Gastrocnemius medialis (tissue), 4 donors: ENCODE measurements around the gene WDR86. TPM values are rescaled to one million over a fixed set of nuclear protein-coding genes. Genes with fewer than 3 reads are reported as not detected.
A peak's percentile ranks its signal among the peaks of the same experiment; 100 is the strongest.

Experiments
- ATAC-seq, 2 donors: fragments of 150-250 bp; one replicate each; pipeline ENCODE4 v1.9.1; 2016
- DNase-seq, 2 donors: peaks; one replicate each; pipeline ENCODE4 v3.0.0-alpha.2; 2019
- H3K27ac ChIP-seq, 4 donors: fragments of 200-600 bp; sonication (generic); 1 replicate in 1 of 4; 2 replicates in 3 of 4; pipeline ENCODE4 v1.5.1; 2016 to 2018; ENCODE audit warnings: mild to moderate bottlenecking in 2 of 4, moderate library complexity in 1 of 4
- H3K27me3 ChIP-seq, 3 donors: fragments of 200-600 bp; sonication (generic) in 2 of 3; 1 replicate in 1 of 3; 2 replicates in 2 of 3; pipeline versions ENCODE4 v1.5.1 to v1.6.0; 2016 to 2019; ENCODE audit warnings: mild to moderate bottlenecking in 1 of 3, moderate library complexity in 1 of 3
- H3K36me3 ChIP-seq, 2 donors: fragments of 200-600 bp; sonication (generic) in 1 of 2; one replicate each; pipeline ENCODE4 v1.5.1; 2017 to 2018
- H3K4me1 ChIP-seq, 2 donors: fragments of 200-600 bp; sonication (generic) in 1 of 2; one replicate each; pipeline ENCODE4 v1.5.1; 2016 to 2017; ENCODE audit warnings: mild to moderate bottlenecking in 2 of 2
- H3K4me3 ChIP-seq, 4 donors: fragments of 200-600 bp; sonication (generic) in 3 of 4; 1 replicate in 1 of 4; 2 replicates in 3 of 4; pipeline ENCODE4 v1.5.1; 2016 to 2019; ENCODE audit warnings: mild to moderate bottlenecking in 2 of 4
- H3K9me3 ChIP-seq, 3 donors: fragments of 200-600 bp; sonication (generic) in 2 of 3; 1 replicate in 1 of 3; 2 replicates in 2 of 3; pipeline ENCODE4 v1.5.1; 2016 to 2019
- CTCF ChIP-seq, 5 experiments: fragments of 450-650 bp in 3 of 5; fragments of 200-600 bp in 2 of 5; sonication (generic) in 2 of 5; IDR thresholded peaks in 4 of 5; conservative IDR thresholded peaks in 1 of 5; 1 replicate in 4 of 5; 2 replicates in 1 of 5; pipeline ENCODE4 v1.5.1; 2016 to 2019; ENCODE audit warnings: antibody characterized with exemption in 5 of 5, mild to moderate bottlenecking in 3 of 5, moderate library complexity in 3 of 5
- POLR2A ChIP-seq, 2 donors: fragments of 450-650 bp; IDR thresholded peaks; one replicate each; pipeline ENCODE4 v1.6.1; 2017; ENCODE audit warnings: antibody characterized with exemption in 2 of 2, mild to moderate bottlenecking in 2 of 2, moderate library complexity in 2 of 2
- in situ Hi-C, 4 donors: fragments of 200-750 bp; cut with MboI; loops; one replicate each; pipeline versions ENCODE4 v1.15.0 to v1.8.0; 2017; ENCODE audit warnings: low sequenced_read_pairs in 4 of 4
- intact Hi-C: fragments of 100-400 bp; cut with DNase I; formaldehyde crosslinking; loops from one replicate; pipeline ENCODE4 v1.15.1; 2023; ENCODE audit warnings: low total_unique reads
- total RNA-seq, 4 donors: library from RNA; depleted of rRNA; stranded (reverse); fragments of >200 nt; gene quantifications; one replicate each; pipeline versions ENCODE4 v1.1.0 to v1.2.3, GENCODE V29; 2016

WDR86 gene
- total RNA-seq, 4 donors from 2014 or later = 0.13 to 0.31 TPM; not detected in 2

- Histone ChIP-seq H3K27me3 (no peaks in the 10 kb centered on the region), H3K4me1 (peaks cover 0 to 7% of the 10 kb centered on the region in 2 donors), H3K9me3 (no peaks in the 10 kb centered on the region), H3K4me3 (peak overlapping the region; percentile 61 to 82 (median 66)), H3K36me3 (no peaks in the 10 kb centered on the region), H3K27ac (peak overlapping the region in 1 of 4 donors; percentile 44)
- in situ Hi-C loops = loop anchor here in 3 of 4 donors (5.0 kb wide), 1 partner anchor 81 kb away; no protein-coding TSS in a partner anchor
- DNase-seq = peak; percentile 32 to 50
- TF ChIP-seq POLR2A (IDR thresholded peaks at IDR 0.05) (no peak), CTCF (IDR thresholded peaks at IDR 0.05 in 4 of 5, conservative IDR thresholded peaks at IDR 0.05 in 1 of 5) (peak; percentile 35 to 88 (median 82))
- intact Hi-C loops = loop anchor here (1.0 to 5.0 kb wide), 2 partner anchors 80 to 131 kb away; no protein-coding TSS in a partner anchor
- ATAC-seq = peak; percentile 86 to 92
Observed at GRCh38 chr7:151448261-151449252, 38.7 kb upstream of the WDR86 start.

DNA sequence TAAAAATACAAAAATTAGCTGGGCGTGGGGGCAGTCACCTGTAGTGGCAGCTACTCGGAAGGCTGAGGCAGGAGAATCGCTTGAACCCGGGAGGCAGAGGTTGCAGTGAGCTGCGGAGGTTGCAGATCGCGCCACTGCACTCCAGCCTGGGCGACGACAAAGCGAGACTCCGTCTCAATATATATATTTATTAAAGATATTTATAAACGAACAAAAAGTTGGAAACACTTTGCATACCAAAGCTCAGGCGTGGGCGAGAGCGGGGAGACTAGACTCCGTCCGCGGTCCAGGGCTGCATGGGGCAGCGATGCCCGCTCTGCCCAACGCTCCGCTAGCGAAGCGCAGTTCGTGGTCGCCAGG lies 38.0 kb upstream of the WDR86 start:
- Histone ChIP-seq H3K4me3 (peak overlapping the region; percentile 61 to 82 (median 66)), H3K27ac (no peak overlapping the region), H3K9me3 (no peaks in the 10 kb centered on the region), H3K36me3 (no peaks in the 10 kb centered on the region), H3K4me1 (peaks cover 0 to 7% of the 10 kb centered on the region in 2 donors), H3K27me3 (no peaks in the 10 kb centered on the region)
- in situ Hi-C loops = loop anchor here in 3 of 4 donors (5.0 kb wide), 1 partner anchor 81 kb away; no protein-coding TSS in a partner anchor
- no peak for ATAC-seq
- no peak for DNase-seq
- intact Hi-C loops = loop anchor here (1.0 to 5.0 kb wide), 2 partner anchors 80 to 131 kb away; no protein-coding TSS in a partner anchor
- TF ChIP-seq CTCF (IDR thresholded peaks at IDR 0.05 in 4 of 5, conservative IDR thresholded peaks at IDR 0.05 in 1 of 5) (no peak), POLR2A (IDR thresholded peaks at IDR 0.05) (no peak)

DNA sequence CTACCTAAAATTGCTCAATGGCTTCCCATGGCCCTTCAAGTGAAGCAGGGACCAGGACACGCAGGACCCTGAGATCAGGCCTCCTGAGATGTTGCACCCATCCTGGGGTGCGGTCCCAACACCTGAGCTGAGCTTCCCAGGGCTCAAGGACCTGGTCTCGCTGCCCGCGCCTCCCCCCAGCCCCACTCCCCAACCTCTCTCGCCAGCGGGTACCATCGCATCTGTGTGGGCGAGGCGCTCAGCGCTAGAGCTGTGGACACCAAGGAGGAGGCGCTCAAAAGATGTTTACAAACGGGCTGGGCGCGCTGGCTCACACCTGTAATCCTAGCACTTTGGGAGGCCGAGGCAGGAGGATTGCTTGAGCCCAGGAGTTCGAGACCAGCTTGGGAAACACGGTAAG lies 37.5 kb upstream of the WDR86 start:
- Histone ChIP-seq H3K27me3 (no peaks in the 10 kb centered on the region), H3K4me3 (no peak overlapping the region), H3K27ac (no peak overlapping the region), H3K9me3 (no peaks in the 10 kb centered on the region), H3K36me3 (no peaks in the 10 kb centered on the region), H3K4me1 (peaks cover 0 to 7% of the 10 kb centered on the region in 2 donors)
- in situ Hi-C loops = loop anchor here in 3 of 4 donors (5.0 kb wide), 1 partner anchor 80 kb away; no protein-coding TSS in a partner anchor
- DNase-seq = peak in 1 of 2 donors; percentile 12
- TF ChIP-seq POLR2A (IDR thresholded peaks at IDR 0.05) (no peak), CTCF (IDR thresholded peaks at IDR 0.05 in 4 of 5, conservative IDR thresholded peaks at IDR 0.05 in 1 of 5) (no peak)
- ATAC-seq = no peak
- intact Hi-C loops = loop anchor here (5.0 kb wide), 1 partner anchor 130 kb away; no protein-coding TSS in a partner anchor

- ATAC-seq (no peak), DNase-seq (peak in 1 of 2 donors; percentile 3)
- no peaks in the 10 kb centered on the region for H3K27me3 ChIP-seq
- H3K9me3 ChIP-seq = no peaks in the 10 kb centered on the region
- no peak overlapping the region for H3K27ac ChIP-seq
- intact Hi-C loops = loop anchor here (5.0 kb wide), 1 partner anchor 129 kb away; no protein-coding TSS in a partner anchor
- H3K4me1 ChIP-seq = peaks cover 0 to 7% of the 10 kb centered on the region in 2 donors
- no peaks in the 10 kb centered on the region for H3K36me3 ChIP-seq
- in situ Hi-C loops = loop anchor here in 3 of 4 donors (5.0 kb wide), 1 partner anchor 79 kb away; no protein-coding TSS in a partner anchor
- no peak overlapping the region for H3K4me3 ChIP-seq
- TF ChIP-seq POLR2A (IDR thresholded peaks at IDR 0.05) (no peak), CTCF (IDR thresholded peaks at IDR 0.05 in 4 of 5, conservative IDR thresholded peaks at IDR 0.05 in 1 of 5) (no peak)
Observed at GRCh38 chr7:151446412-151446811, 36.6 kb upstream of the WDR86 start.
